HG02885 (cell line): Measurements from ENCODE around the gene TNFRSF25.
"Not testable (repeated sequence)": the region's sequence is repeated elsewhere in the genome, so short reads cannot be mapped to it uniquely, and the experiment has no call there.

Experiments used
- ATAC-seq: cut with Tn5 transposase; IDR thresholded peaks from one replicate; pipeline ENCODE4 v1.9.1; 2021; ENCODE audit warnings: mild to moderate bottlenecking; ENCODE audit not compliant: unreplicated experiment, poor library complexity

The TNFRSF25 gene

DNA sequence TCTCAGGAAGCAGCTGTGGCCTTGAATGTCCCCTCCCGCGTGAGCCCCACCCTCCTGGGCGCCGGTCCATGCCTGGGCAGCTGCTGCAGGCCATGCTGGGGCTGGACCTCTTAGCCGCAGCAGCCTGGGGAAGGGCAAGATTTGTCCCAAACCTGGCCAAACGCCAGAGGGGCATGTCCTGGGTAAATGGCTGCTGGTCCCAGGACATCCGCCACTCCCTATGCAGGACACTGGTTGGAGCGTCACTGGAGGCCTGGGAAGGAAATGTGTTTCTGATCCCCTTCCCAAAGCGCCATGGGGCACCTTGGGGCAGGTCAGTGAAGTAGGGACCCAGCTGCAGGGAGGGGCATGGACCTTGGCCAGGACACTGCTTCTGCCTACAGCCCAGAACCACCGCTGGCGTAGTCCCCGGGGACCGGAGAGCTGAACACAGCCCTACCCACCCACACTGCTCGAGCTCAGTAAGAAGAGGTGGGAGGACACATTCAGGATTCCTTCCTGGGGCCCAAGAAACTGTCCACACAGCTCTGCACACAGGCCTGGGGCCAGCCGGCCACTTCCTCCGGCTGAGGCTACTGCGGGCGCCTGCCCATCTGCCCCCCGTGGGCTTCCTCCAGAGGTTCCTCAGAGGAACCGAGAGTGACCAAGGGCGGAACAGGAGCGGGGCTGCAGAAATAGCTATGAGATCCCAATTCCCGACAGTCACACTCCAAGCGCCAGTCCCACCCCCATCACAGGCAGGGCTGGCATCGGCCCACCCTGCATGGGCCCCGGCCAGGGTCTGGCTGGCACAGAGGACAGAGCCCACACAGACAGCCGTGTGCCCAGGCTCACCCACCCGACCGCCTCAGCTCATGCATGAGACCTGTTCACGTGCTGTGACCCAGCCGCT is 36.3 kb upstream of the TNFRSF25 start:
- ATAC-seq: no peak

DNA sequence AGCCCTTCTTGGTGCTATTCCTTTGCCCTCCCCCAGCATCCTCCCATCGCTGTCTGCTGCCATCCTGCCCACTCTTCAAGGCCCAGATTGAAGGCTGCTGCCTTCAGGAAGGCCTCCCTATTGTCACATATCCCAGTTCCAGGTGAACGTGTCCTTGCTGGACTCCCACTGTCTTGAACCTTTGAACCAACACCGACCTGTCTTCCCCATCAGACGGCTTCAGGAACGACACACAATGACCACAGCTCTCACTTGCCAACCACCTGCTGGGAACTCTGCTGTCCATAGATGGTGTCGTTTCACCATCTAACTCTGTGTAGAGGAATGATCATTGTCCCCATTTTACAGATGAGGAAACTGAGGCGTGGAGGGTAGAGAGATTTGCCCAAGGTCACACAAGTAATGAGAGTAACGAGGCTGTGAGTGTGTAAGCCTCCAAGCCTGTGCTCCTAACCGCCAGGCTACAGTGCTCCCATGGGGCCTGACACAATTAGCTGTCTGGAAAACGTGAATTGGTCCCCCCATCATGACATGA is 35.4 kb upstream of the TNFRSF25 start:
- no peak for ATAC-seq

DNA sequence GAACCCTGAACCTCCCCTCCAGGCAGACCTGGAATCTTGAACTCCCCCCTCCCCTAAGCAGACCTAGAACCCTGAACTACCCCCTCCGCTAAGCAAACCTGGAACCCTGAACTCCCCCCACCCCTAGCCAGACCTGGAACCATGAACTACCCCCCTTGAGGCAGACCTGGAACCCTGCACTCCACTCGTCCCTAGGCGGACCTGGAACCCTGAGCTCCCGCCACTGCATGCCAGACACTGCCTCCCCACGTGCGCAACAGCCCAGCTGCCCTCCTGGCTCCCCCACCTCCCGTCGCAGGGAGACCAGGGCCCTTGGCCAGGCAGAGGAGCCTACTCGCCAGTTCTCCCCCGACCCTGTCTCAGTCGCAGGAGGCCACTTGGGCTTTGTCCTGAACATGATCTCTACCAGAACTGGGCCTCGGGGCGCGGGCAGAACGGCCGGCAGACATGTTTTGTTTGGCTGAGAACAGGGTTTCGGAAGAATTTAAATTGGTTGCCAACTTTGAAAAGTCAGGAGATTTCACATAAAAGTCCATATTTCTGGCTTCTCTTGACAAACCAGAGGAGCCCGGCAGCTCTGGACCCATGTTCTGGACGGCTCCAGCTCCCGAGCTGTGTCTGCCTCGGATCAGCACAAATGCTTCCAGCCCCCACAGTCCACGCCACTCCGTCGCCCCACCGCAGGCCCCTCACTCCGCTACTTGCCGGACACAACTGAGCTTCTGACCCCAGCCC is 34.7 kb upstream of the TNFRSF25 start:
- ATAC-seq: no peak

DNA sequence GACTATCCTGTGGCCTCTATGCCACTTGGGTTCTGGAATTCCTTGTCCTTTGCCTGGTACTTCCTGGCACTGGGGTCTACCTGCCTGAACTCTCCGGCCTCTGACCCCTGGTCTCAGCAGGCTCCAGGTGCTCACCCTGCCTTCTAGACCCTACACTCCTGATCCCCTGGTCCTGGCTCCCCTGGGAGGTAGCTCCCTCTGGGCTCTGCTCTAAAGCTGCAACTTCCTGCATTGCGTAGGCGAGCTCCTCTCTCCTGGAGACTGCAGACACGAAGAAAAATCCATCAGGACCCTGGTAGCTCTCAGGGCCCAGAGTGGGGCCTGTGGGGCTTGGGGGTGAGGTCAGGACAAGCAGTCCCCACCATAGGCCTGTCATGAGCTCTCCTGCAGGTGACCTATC is 33.3 kb upstream of the TNFRSF25 start:
- ATAC-seq: no peak

DNA sequence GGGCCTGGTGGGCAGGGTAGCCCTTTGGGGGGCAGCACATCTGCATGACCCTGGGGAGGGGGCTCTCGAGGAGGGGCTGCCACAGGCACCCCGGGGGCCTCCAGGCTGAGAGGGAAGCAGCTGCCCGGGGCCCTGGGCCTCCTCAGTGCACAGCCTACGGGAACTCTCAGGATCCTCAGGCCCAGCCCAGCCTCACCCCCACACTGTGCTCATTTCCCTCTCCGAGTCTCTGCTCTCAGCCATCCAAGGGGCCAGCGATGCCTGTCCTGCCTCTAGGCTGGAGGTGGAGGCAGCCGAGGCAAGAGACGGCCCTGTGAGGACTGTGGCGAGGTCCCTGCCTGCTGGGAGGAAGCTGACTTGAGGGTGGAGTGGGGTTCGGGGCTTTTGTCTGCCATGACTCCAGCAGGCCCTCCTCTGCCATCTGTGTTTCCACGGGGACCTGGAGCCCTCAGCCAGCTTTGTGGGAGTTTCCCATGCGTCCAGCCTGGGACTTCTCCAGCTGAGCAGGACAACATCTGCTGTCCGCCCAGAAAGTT is 32.7 kb upstream of the TNFRSF25 start:
- ATAC-seq: no peak

DNA sequence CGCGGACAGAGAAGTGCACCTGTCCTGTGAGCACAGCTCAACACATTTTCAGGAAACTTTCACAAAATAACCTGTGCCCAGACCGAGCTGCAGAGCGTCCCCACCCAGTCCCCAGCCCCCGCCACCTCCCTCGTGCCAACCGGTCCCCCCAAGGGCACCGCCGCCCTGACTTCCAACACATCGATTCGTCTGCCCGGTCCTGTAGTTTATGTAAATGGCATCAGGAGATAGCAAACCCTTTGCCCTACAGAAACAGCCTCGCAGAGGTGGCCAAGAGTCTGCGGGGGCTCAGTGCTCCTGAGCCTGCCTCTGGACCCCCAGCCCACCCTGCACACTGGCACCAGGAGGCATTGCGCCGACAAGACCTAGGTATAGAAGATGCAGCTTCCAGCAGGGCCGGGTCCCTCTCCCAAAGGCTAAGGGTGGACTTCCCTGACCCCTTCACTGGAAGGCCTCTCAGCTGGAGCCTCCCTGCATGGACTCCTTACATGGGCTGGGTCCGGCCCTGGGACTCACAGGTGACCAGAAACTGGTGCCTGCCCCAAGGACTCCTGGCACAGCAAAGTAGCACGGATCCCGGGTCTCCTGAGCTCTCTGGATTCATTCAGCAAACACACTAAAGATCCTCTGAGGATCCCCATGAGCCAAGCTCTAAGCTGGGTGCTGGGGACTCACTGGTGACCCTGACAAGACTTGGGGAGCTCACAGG is 32.0 kb upstream of the TNFRSF25 start:
- ATAC-seq: no peak

DNA sequence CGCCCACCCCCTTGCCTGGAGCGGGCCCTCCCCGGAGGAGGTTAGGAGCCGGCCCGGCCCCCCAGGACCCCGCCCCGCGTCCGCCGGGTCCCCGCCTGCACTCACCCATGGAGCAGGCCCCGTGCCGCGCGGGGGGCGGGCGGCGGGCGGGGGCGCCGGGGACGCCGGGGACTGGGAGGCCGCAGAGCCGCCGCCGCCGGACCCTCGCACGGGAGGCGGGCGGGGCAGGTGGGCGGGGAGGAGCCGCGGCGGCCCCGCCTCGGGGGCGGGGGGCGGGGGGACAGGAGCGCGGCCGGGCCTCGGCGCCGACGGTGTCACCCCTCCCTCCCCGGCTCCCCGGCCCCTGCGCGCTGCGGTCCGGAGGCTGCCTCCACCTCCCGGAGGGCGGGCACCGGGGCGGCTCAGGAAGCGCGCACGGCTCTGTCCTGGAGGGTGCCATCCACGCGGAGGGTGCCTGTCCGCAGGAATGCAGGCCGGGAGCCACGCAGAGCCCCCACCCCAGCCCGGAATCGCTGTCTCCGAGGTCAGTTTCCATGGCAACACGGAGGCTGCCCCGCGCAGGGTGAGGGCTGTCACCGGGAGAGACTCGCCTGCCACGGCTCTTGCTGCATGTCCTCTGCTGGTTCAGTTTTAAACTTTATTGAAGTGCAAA is 31.4 kb upstream of the TNFRSF25 start:
- ATAC-seq: no peak

DNA sequence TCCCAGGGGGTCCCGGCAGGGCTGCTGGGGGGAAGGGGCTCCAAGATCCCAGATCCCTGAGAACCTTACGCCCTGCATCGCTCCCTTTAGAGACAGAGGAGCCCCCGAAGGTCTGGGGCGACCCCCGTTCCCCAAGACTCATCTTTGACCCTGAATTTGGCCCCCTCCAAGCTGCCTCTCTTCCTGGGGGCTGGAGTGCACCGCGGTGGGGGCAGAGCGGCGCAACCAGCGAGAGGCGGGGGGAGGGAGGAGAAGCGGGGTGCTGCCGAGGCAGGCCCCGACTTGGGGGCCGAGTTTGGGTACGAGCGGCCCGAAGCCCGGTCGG is 30.9 kb upstream of the TNFRSF25 start:
- ATAC-seq: no peak

DNA sequence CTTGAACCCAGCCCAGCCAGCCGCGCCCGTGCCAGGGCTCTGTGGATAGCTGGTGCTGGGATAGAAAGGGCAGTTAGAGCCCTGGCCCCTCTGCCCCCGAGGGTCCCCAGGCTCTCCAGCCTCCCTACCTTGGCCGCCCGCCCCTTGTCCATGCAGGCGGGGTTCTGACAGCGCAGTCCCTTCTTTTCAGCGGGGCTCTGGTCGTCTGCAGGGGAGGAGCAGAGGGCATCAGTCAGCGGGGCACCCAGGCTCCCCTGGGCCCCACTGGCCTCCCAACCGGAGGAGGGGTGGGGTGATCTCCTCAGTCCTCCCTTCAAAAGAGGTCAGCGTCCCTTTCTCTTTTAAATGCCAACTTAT is 30.4 kb upstream of the TNFRSF25 start:
- ATAC-seq: no peak

DNA sequence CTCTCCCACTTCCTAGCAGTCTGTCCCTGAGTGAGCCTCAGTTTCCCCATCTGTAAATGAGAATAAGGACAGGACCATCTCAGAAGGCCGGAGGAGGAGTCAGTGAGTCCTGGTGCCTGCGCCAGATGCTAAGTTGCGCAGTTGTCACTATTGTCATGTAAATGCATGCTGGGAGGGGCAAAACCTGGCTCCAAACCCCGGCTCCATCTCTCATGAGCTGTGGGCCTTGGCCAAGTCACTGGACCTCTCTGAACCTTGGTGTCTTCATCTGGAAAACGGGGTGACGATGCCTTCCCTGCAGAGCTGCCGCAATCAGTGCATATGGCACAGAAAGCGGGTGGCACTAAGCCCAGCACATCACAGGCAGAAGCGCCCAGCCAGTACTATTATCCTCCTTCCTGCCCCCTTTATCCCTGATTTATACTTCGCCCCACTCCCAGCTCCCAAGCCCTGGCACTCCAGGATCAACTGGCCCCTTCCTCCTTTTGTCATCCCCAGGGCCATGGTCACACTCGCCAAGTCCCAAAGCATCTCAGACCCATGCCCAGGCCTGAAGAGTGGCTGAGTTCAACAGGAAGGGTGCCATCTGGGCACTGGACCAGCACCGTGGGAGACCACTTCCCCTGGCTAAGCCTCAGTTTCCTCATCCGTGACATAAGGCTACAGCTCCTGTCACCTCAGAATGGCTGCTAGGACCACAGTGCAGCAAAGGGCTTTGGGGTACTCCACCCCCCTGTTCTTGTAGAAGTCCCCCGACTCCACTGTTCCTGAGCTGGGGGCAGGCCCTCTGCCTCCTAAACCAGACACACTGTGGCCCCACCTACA is 29.8 kb upstream of the TNFRSF25 start:
- no peak for ATAC-seq

DNA sequence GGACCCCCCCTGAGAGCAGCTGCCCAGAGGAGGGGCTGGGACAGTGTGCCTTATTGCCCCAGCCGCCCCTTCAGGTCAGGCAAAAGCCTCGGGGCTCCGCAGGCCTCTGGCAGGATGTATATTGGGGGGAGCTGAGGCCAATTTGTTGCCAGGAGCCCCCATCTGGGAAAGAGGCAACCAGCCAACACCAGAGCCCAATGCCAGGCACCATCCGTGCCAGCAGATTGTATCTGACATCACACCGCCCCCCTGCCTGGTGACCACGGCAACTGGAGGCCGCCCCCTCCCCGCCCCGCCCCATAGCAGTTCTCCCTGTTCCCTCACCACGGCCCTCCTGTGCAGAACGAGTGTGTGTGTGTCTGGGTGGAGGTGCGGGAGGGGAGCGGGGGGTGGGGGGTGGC is 29.1 kb upstream of the TNFRSF25 start:
- no peak for ATAC-seq

DNA sequence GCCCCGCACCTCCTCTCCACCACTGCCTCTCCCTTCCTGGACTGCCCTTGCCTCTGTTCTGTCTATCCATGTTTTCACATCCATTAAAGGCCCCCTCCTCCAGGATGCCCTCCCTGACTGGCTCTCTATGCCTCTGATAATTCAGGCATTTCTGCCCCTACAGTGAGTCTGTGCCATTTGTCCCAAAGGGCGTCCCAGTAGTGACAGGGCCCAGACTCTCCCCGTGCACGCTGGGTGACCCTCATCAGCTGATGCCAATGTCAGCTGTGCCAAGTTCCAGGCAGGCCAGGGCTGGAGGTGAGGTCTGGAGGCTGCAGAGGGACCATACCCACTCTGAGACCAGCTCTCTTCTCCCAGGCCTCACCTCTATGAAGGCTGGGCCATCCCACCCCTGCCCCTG is 28.7 kb upstream of the TNFRSF25 start:
- ATAC-seq: no peak

DNA sequence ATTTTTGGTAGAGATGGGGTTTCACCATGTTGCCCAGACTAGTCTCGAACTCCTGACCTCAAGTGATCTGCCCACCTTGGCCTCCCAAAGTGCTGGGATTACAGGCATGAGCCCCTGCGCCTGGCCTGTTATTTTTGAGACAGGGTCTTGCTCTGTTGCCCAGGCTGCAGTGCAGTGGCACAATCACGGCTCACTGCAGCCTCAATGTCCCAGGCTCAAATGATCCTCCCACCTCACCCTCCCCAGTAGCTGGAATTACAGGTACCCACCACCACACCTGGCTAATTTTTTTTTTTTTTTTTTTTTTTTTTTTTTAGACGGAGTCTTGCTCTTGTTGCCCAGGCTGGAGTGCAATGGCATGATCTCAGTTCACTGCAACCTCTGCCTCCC is 27.9 kb upstream of the TNFRSF25 start:
- not testable (repeated sequence) for ATAC-seq

DNA sequence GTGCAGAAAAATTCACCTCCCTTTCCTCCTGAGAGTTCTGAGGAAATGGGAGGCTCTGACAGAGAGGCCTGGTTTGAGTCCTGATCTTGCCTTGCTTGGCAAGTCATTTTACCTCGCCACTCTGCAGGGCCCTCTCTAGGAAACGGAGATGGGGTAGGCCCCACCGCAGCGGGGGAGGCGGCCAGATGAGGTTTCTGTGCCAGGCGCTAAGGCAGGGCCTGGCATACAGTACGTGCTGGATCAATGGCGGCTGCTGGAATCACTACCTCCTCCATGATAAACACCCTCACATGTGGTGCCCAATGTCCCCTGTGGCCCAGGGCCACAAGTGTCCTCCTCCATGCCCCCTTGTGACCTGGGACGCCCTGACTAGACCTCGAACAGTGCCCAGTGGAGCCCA is 26.0 kb upstream of the TNFRSF25 start:
- no peak for ATAC-seq

DNA sequence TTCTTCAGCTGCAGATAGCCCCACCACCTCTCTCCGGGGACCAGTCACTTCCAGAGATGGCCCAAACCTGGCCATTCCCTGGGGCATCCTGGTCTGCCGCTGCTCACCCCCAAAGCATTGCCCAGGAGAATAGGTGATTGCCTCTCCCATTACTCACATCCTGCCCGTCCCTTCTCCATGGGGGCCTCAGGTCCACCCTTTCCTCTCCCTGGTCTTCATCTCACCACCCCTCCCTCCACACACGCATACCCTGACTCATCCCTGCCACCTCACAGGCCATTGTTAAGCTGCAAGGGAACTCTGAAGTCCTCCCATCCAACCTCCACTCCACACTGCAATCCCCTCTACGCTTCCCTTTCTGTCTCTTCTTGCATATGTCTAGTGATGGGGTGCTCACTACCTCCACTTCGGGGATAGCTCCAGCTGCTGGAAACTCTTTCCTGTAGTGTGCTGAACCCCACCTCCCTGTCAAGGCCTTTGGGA is 25.5 kb upstream of the TNFRSF25 start, which contains the start of gene PLEKHG5:
Gene PLEKHG5, minus strand, starts transcription at position 188 of the 483 bp plus-strand sequence. CDS start 14,096 bp downstream, outside the sequence.
- ATAC-seq: no peak

DNA sequence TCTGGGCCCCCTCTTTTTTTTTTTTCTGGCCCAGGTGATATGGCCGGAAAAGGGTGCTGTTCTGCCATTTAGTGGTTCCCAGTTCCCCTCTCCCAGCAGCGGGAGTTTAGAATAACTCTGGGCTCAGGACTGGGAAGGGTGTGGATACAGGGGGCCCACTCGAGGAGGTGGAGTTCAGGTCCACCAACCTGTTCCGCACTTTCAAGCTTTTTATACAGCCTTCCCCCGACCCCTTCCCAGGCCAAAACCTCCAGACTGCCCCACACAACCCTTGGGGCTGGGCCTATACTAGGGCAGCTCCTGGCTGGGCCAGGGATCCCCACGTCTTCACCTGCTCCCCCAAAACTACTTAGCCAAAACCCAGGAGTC is 25.1 kb upstream of the TNFRSF25 start:
- ATAC-seq: no peak

DNA sequence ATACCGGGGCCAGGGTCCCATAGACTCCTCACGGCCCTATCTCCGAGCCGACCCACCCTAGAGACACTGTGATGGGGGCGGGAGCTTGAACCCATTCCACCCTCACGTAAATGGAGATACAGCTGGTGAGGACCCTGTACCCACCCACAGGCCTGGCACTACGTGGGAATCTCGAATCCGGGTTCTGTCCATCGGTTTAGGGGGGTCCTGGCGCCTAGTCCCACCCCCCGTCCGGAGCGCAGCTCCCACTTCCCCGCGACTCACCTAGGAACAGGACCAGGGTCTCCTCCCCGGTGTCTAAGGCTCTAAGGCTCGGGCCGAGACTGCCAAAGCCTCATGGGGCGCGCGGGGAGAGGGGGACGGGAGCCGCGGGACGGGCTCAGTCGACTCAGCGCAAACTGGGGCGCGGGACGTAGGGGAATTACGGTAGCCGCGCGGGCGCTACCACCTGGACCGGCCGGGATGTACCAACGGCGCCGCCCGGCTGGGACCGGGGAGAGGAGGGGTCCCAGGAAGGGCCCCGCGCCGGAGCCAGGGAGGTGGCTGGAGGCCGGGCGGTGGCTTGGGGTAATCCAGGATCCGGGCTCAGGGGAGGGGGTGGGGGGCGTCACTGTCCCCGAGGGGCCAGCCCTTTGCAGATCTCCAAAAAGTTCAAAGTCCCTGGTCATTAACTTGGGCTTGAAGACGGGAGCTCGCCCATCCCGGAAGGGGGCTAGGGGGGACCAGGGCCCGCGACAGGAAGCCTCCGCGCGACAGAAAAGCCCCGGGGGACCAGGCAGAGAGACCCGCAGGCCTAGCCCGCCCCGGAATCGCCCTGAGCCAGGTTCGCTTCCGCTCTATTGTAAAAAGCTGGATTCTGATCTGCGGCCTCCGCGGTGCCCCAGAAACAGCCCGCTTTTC is 24.5 kb upstream of the TNFRSF25 start:
- ATAC-seq: no peak

DNA sequence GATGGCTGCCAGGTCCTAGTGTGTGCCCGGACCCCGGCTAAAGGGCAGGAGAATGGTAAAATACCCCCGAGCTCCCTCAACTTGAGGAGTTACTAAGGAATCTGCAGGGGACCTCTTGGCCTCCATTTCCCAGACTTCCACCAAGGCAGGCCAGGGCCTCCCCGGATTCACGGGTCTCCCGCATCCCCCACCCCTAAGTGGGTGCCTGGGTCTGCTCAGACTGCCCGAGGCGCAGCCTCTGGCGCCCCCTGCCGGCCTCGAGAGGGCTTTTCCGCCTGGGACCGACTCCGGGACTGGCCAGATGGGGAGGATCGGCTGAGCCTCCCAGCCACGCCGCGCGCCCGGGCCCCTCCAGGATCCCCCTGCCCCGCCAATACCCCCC is 23.8 kb upstream of the TNFRSF25 start:
- peak; percentile 55 for ATAC-seq
